Measurements from ENCODE around the gene ZNF33B.

- TF ChIP-seq CTCF (IDR thresholded peaks at IDR 0.05) = no peak
- TF ChIP-seq POLR2AphosphoS5 (IDR thresholded peaks at IDR 0.05) = no peak
- no peak for TF ChIP-seq POLR2A (IDR thresholded peaks at IDR 0.05)
Measured at GRCh38 chr10:42645516-42645915, 7.1 kb upstream of the ZNF33B start.
